HG03575 (cell line): ENCODE results near the gene CENPO.

Experiments
- ATAC-seq: cut with Tn5 transposase; IDR thresholded peaks from one replicate; pipeline ENCODE4 v1.9.1; 2021; ENCODE audit not compliant: unreplicated experiment, insufficient number of reproducible peaks, low FRiP score; ENCODE audit errors: extremely low read depth

CENPO gene

GRCh38 chr2:24852431-24853020, 59.3 kb downstream of the CENPO start:
- ATAC-seq = no peak

GRCh38 chr2:24853046-24853445, 59.8 kb downstream of the CENPO start:
- no peak for ATAC-seq

GRCh38 chr2:24853996-24854395, 60.8 kb downstream of the CENPO start:
- ATAC-seq = no peak

- no peak for ATAC-seq
Observed at GRCh38 chr2:24855022-24855622, 61.9 kb downstream of the CENPO start.

- ATAC-seq = no peak
Observed at GRCh38 chr2:24855726-24856125, 62.5 kb downstream of the CENPO start.

GRCh38 chr2:24856791-24857211, 63.6 kb downstream of the CENPO start:
- no peak for ATAC-seq

- no peak for ATAC-seq
Observed at GRCh38 chr2:24857746-24858145, 64.5 kb downstream of the CENPO start.

GRCh38 chr2:24858996-24859395, 65.8 kb downstream of the CENPO start:
- no peak for ATAC-seq

- ATAC-seq = no peak
Observed at GRCh38 chr2:24859968-24860600, 66.9 kb downstream of the CENPO start.

- no peak for ATAC-seq
Observed at GRCh38 chr2:24860631-24861030, 67.4 kb downstream of the CENPO start.

GRCh38 chr2:24861500-24861899, 68.3 kb downstream of the CENPO start:
- ATAC-seq = no peak

GRCh38 chr2:24863641-24864040, 70.4 kb downstream of the CENPO start:
- no peak for ATAC-seq

GRCh38 chr2:24866946-24867345, 73.7 kb downstream of the CENPO start:
- ATAC-seq = no peak

- ATAC-seq = no peak
Observed at GRCh38 chr2:24870440-24870839, 77.2 kb downstream of the CENPO start.

GRCh38 chr2:24870891-24871705, 77.9 kb downstream of the CENPO start:
- no peak for ATAC-seq

- ATAC-seq = no peak
Observed at GRCh38 chr2:24871852-24872333, 78.7 kb downstream of the CENPO start.
